HG02852 (cell line): ENCODE data around the gene ZNF341.

Experiments
- ATAC-seq: cut with Tn5 transposase; IDR thresholded peaks from one replicate; pipeline ENCODE4 v1.9.1; 2021; ENCODE audit warnings: mild to moderate bottlenecking, moderate library complexity; ENCODE audit not compliant: unreplicated experiment

ZNF341 gene

GRCh38 chr20:33765592-33765991, 33.8 kb downstream of the ZNF341 start:
- no peak for ATAC-seq

GRCh38 chr20:33766686-33767085, 34.9 kb downstream of the ZNF341 start:
- no peak for ATAC-seq

- ATAC-seq: no peak
Observed at GRCh38 chr20:33767777-33768138, 36.0 kb downstream of the ZNF341 start.

- ATAC-seq: no peak
Observed at GRCh38 chr20:33769043-33769442, 37.2 kb downstream of the ZNF341 start.

GRCh38 chr20:33770005-33770404, 38.2 kb downstream of the ZNF341 start:
- ATAC-seq: no peak

GRCh38 chr20:33771938-33772337, 40.1 kb downstream of the ZNF341 start:
- no peak for ATAC-seq

- no peak for ATAC-seq
Observed at GRCh38 chr20:33772439-33772838, 40.6 kb downstream of the ZNF341 start.

- ATAC-seq: peak; percentile 72
Observed at GRCh38 chr20:33773412-33774089, 41.8 kb downstream of the ZNF341 start.

GRCh38 chr20:33777816-33778215, 46.0 kb downstream of the ZNF341 start:
- ATAC-seq: no peak

GRCh38 chr20:33781133-33781532, 49.3 kb downstream of the ZNF341 start:
- ATAC-seq: no peak

- no peak for ATAC-seq
Observed at GRCh38 chr20:33781945-33782344, 50.1 kb downstream of the ZNF341 start.

- no peak for ATAC-seq
Observed at GRCh38 chr20:33783256-33783655, 51.5 kb downstream of the ZNF341 start.

GRCh38 chr20:33783818-33784217, 52.0 kb downstream of the ZNF341 start:
- no peak for ATAC-seq

- no peak for ATAC-seq
Observed at GRCh38 chr20:33784225-33784624, 52.4 kb downstream of the ZNF341 start.

- ATAC-seq: no peak
Observed at GRCh38 chr20:33785503-33785902, 53.7 kb downstream of the ZNF341 start.

- ATAC-seq: no peak
Observed at GRCh38 chr20:33787253-33787891, 55.6 kb downstream of the ZNF341 start.

- no peak for ATAC-seq
Observed at GRCh38 chr20:33788351-33789049, 56.7 kb downstream of the ZNF341 start.

GRCh38 chr20:33789109-33789857, 57.5 kb downstream of the ZNF341 start:
- no peak for ATAC-seq

GRCh38 chr20:33789858-33790182, 58.0 kb downstream of the ZNF341 start:
- ATAC-seq: no peak

- no peak for ATAC-seq
Observed at GRCh38 chr20:33790566-33790965, 58.8 kb downstream of the ZNF341 start.

- no peak for ATAC-seq
Observed at GRCh38 chr20:33791021-33791420, 59.2 kb downstream of the ZNF341 start.

GRCh38 chr20:33791540-33791939, 59.7 kb downstream of the ZNF341 start:
- no peak for ATAC-seq
